ENCODE measurements around the gene TAOK3.

GRCh38 chr12:118344829-118345228 is 27.9 kb downstream of the TAOK3 start:
- TF ChIP-seq CTCF (IDR thresholded peaks at IDR 0.05) = no peak
- no peak for TF ChIP-seq EZH2 (IDR thresholded peaks at IDR 0.05)
- no peak for TF ChIP-seq EZH2phosphoT487 (IDR thresholded peaks at IDR 0.05)
